H1 (cell line): ENCODE results near the gene TMBIM1. TPM values are rescaled to one million over a fixed set of nuclear protein-coding genes. Genes with fewer than 3 reads are reported as not detected.
A peak's percentile ranks its signal among the peaks of the same experiment; 100 is the strongest.

Experiments
- CTCF ChIA-PET: fragments of 300-600 bp; sonication (Branson Sonifier 250); formaldehyde crosslinking; loops from one replicate; lab custom pipeline; 2021; ENCODE audit not compliant: partially characterized antibody; lab: Charles Lee
- POLR2A ChIA-PET: fragments of 300-600 bp; sonication (Branson Sonifier 250); formaldehyde crosslinking; loops from one replicate; lab custom pipeline; 2021; ENCODE audit warnings: inconsistent platforms; ENCODE audit not compliant: partially characterized antibody; lab: Charles Lee
- DNase-seq, 2 experiments: peaks; one replicate each; pipeline versions ENCODE4 v3.0.0 to v3.0.0-alpha.2; 2010 to 2022; ENCODE audit warnings: low spot score in 2 of 2, low read depth in 1 of 2, mixed read lengths in 1 of 2
- FAIRE-seq: peaks from 2 replicates; lab custom pipeline; 2011; peaks lifted over from hg19 to GRCh38; lab: Jason Lieb, UNC
- H2AFZ ChIP-seq: 2 replicates; pipeline ENCODE4 v1.8.1; 2012; ENCODE audit warnings: low read length, inconsistent platforms
- H2AK5ac ChIP-seq: 2 replicates; pipeline ENCODE4 v1.6.1; 2013; ENCODE audit warnings: low read depth, low read length
- H2BK120ac ChIP-seq: replicated peaks from 2 replicates; pipeline ENCODE3; 2013; ENCODE audit warnings: low read depth, low read length, inconsistent platforms
- H2BK12ac ChIP-seq: 2 replicates; pipeline ENCODE4 v1.6.1; 2013; ENCODE audit warnings: low read depth, low read length
- H2BK15ac ChIP-seq: 2 replicates; pipeline ENCODE4 v1.6.1; 2013; ENCODE audit warnings: low read length
- H2BK20ac ChIP-seq: 2 replicates; pipeline ENCODE4 v1.6.1; 2013; ENCODE audit warnings: low read length
- H2BK5ac ChIP-seq: 2 replicates; pipeline ENCODE4 v1.6.1; 2013; ENCODE audit warnings: low read depth, low read length
- H3K14ac ChIP-seq: 2 replicates; pipeline ENCODE4 v1.6.1; 2013; ENCODE audit warnings: inconsistent platforms; ENCODE audit not compliant: insufficient read length
- H3K18ac ChIP-seq: 2 replicates; pipeline ENCODE4 v1.6.1; 2013; ENCODE audit warnings: low read length; ENCODE audit errors: extremely low read depth
- H3K23ac ChIP-seq: 2 replicates; pipeline ENCODE4 v1.6.1; 2013; ENCODE audit warnings: inconsistent platforms; ENCODE audit not compliant: insufficient read length
- H3K23me2 ChIP-seq: 2 replicates; pipeline ENCODE4 v1.6.1; 2013; ENCODE audit warnings: low read depth, low read length
- H3K27ac ChIP-seq: 2 replicates; pipeline ENCODE4 v1.6.1; 2011; ENCODE audit warnings: low read depth, low read length, inconsistent platforms
- H3K27me3 ChIP-seq, 4 experiments: replicated peaks in 1 of 4; 1 replicate in 1 of 4; 2 replicates in 3 of 4; pipeline versions ENCODE4 v1.6.1 to v1.8.1; 2011 to 2013; ENCODE audit warnings: low read length in 3 of 4, mild to moderate bottlenecking in 3 of 4, inconsistent platforms in 2 of 4, mixed read lengths in 2 of 4, moderate library complexity in 1 of 4; ENCODE audit not compliant: control insufficient read depth in 3 of 4, insufficient read depth in 3 of 4; ENCODE audit errors: extremely low read depth in 1 of 4
- H3K36me3 ChIP-seq, 4 experiments: 2 replicates each; pipeline versions ENCODE4 v1.6.1 to v1.8.1; 2011 to 2013; ENCODE audit warnings: mild to moderate bottlenecking in 4 of 4, low read length in 3 of 4, moderate library complexity in 2 of 4, control low read depth in 1 of 4, inconsistent platforms in 1 of 4; ENCODE audit not compliant: insufficient read depth in 4 of 4, control insufficient read depth in 2 of 4
- H3K4ac ChIP-seq: replicated peaks from 2 replicates; pipeline ENCODE3; 2013; ENCODE audit warnings: low read length, low read depth, mixed read lengths, inconsistent platforms; ENCODE audit not compliant: insufficient read length
- H3K4me1 ChIP-seq, 4 experiments: replicated peaks in 1 of 4; 1 replicate in 1 of 4; 2 replicates in 3 of 4; pipeline versions ENCODE4 v1.6.1 to v1.8.1; 2011 to 2013; ENCODE audit warnings: low read length in 3 of 4, inconsistent platforms in 2 of 4, mixed read lengths in 1 of 4; ENCODE audit not compliant: insufficient read depth in 4 of 4, control insufficient read depth in 3 of 4
- H3K4me2 ChIP-seq, 2 experiments: 2 replicates each; pipeline versions ENCODE4 v1.6.1 to v1.8.1; 2011 to 2013; ENCODE audit warnings: low read depth in 2 of 2, low read length in 2 of 2, control low read depth in 1 of 2, inconsistent platforms in 1 of 2, mild to moderate bottlenecking in 1 of 2; ENCODE audit not compliant: insufficient read depth in 1 of 2
- H3K4me3 ChIP-seq, 4 experiments: fragments of 200-600, 300-600 bp in 1 of 4; sonication (generic), shearing (Covaris generic), sonication (Bioruptor Twin) in 1 of 4; 2 replicates each; pipeline versions ENCODE4 v1.5.1 to v1.8.1; 2011 to 2016; ENCODE audit warnings: low read length in 4 of 4, low read depth in 3 of 4, control low read depth in 2 of 4, inconsistent platforms in 2 of 4, mild to moderate bottlenecking in 2 of 4, mixed read lengths in 1 of 4, moderate library complexity in 1 of 4; ENCODE audit not compliant: insufficient read depth in 2 of 4; ENCODE audit errors: extremely low read depth in 1 of 4
- H3K56ac ChIP-seq: replicated peaks from 2 replicates; pipeline ENCODE3; 2013; ENCODE audit warnings: low read depth, mild to moderate bottlenecking, mixed read lengths, low read length, inconsistent platforms; ENCODE audit not compliant: insufficient read length
- H3K79me1 ChIP-seq: 2 replicates; pipeline ENCODE4 v1.6.1; 2013; ENCODE audit warnings: low read depth, low read length, control low read depth
- H3K79me2 ChIP-seq, 2 experiments: 2 replicates each; pipeline versions ENCODE4 v1.6.1 to v1.8.1; 2012 to 2013; ENCODE audit warnings: low read length in 2 of 2, mild to moderate bottlenecking in 2 of 2, inconsistent platforms in 1 of 2; ENCODE audit not compliant: insufficient read depth in 2 of 2, control insufficient read depth in 1 of 2
- H3K9ac ChIP-seq, 4 experiments: replicated peaks in 1 of 4; 1 replicate in 1 of 4; 2 replicates in 3 of 4; pipeline versions ENCODE4 v1.6.1 to v1.8.1; 2011 to 2013; ENCODE audit warnings: low read depth in 3 of 4, low read length in 3 of 4, control low read depth in 2 of 4, mild to moderate bottlenecking in 2 of 4, moderate library complexity in 2 of 4, inconsistent platforms in 1 of 4; ENCODE audit errors: extremely low read depth in 1 of 4
- H3K9me3 ChIP-seq, 2 experiments: 2 replicates each; pipeline versions ENCODE4 v1.6.1 to v1.8.1; 2012 to 2013; ENCODE audit warnings: mild to moderate bottlenecking in 2 of 2, moderate library complexity in 2 of 2, control low read depth in 1 of 2, inconsistent platforms in 1 of 2, low read depth in 1 of 2, low read length in 1 of 2, mixed read lengths in 1 of 2; ENCODE audit not compliant: insufficient read depth in 2 of 2
- H4K20me1 ChIP-seq, 2 experiments: replicated peaks in 1 of 2; 2 replicates each; pipeline versions ENCODE3 to v1.8.1; 2011 to 2013; ENCODE audit warnings: inconsistent platforms in 2 of 2, low read length in 2 of 2, mild to moderate bottlenecking in 1 of 2; ENCODE audit not compliant: insufficient read depth in 2 of 2, control insufficient read depth in 1 of 2
- H4K5ac ChIP-seq: 2 replicates; pipeline ENCODE4 v1.6.1; 2013; ENCODE audit warnings: low read length, low read depth, mixed read lengths, inconsistent platforms; ENCODE audit not compliant: insufficient read length
- H4K8ac ChIP-seq: 2 replicates; pipeline ENCODE4 v1.8.0; 2013; ENCODE audit warnings: mild to moderate bottlenecking, moderate library complexity, low read length, inconsistent platforms; ENCODE audit not compliant: insufficient read depth; ENCODE audit errors: extremely low read depth
- H4K91ac ChIP-seq: replicated peaks from 2 replicates; pipeline ENCODE3; 2013; ENCODE audit warnings: low read length, mixed read lengths, inconsistent platforms; ENCODE audit not compliant: insufficient read length
- BACH1 ChIP-seq: IDR thresholded peaks from 2 replicates; pipeline ENCODE4 v1.6.1; 2012; ENCODE audit warnings: low read length, improper control_type of control experiment
- CEBPB ChIP-seq: IDR thresholded peaks from 2 replicates; pipeline ENCODE4 v1.6.1; 2012; ENCODE audit warnings: low read depth, low read length
- KDM5A ChIP-seq: fragments of 200-600 bp; IDR thresholded peaks from 2 replicates; pipeline ENCODE4 v1.7.1; 2012; ENCODE audit warnings: mild to moderate bottlenecking, low read length, inconsistent platforms, mixed read lengths
- NRF1 ChIP-seq: IDR thresholded peaks from 2 replicates; pipeline ENCODE4 v1.6.1; 2011; ENCODE audit warnings: mild to moderate bottlenecking, low read depth, low read length, improper control_type of control experiment
- RNF2 ChIP-seq: fragments of 200-900, 300-1000 bp; sonication (generic); IDR thresholded peaks from 2 replicates; pipeline ENCODE4 v1.7.1; 2016; ENCODE audit warnings: borderline replicate concordance, low read depth, mild to moderate bottlenecking, antibody characterized with exemption, low read length; ENCODE audit not compliant: poor library complexity, severe bottlenecking; ENCODE audit errors: missing control alignments
- WGBS, 2 experiments: shearing (Covaris generic) in 1 of 2; methylation state at CpG; one replicate each; pipeline versions ENCODE4 v1.1.6 to v1.1.7; 2013 to 2015; ENCODE audit warnings: low lambda C conversion rate in 2 of 2, mixed read lengths in 2 of 2, inconsistent platforms in 1 of 2, low coverage in 1 of 2, missing lambda C conversion rate in 1 of 2; ENCODE audit not compliant: insufficient replicate concordance in 2 of 2, insufficient coverage in 1 of 2, insufficient read length in 1 of 2; ENCODE audit errors: extremely low coverage in 1 of 2, missing lambda C conversion rate in 1 of 2; 5-methylcytosine and 5-hydroxymethylcytosine counted together
- polyA plus RNA-seq, 7 experiments: library from polyadenylated mRNA; depleted of rRNA in 3 of 7; stranded (reverse) in 5 of 7; unstranded in 2 of 7; fragments of >200 nt in 5 of 7; fragments of 200-250 nt in 2 of 7; gene quantifications; 1 replicate in 5 of 7; 2 replicates in 1 of 7; 4 replicates in 1 of 7; pipeline versions ENCODE4 v1.2.1 to v1.2.3, GENCODE V29; 2011 to 2013; ENCODE audit warnings: missing spikeins in 2 of 7, mixed read lengths in 2 of 7
- total RNA-seq: library from RNA; stranded (reverse); fragmentation: NEBNext Ultra II Directional; extraction: Animal tissue kit (Norgen Biotek cat#: 25700); gene quantifications from 2 replicates; pipeline ENCODE4 v1.2.1, GENCODE V29; 2021
- TF ChIP-seq, protein P1 (sequence below), 3 experiments: IDR thresholded peaks; 1 replicate in 2 of 3; 2 replicates in 1 of 3; pipeline versions ENCODE4 v1.5.1 to v1.6.1; 2011; ENCODE audit warnings: low read length in 3 of 3, mild to moderate bottlenecking in 3 of 3, inconsistent platforms in 2 of 3, low read depth in 1 of 3, moderate library complexity in 1 of 3; ENCODE audit not compliant: insufficient read depth in 1 of 3; ENCODE audit errors: control extremely low read depth in 1 of 3

The TMBIM1 gene
- total and polyA plus RNA-seq, 2 of the 8 experiments (the other 6 are each of a cell fraction or from before 2014, with no cell fraction given): 22.1 to 36.8 TPM

DNA sequence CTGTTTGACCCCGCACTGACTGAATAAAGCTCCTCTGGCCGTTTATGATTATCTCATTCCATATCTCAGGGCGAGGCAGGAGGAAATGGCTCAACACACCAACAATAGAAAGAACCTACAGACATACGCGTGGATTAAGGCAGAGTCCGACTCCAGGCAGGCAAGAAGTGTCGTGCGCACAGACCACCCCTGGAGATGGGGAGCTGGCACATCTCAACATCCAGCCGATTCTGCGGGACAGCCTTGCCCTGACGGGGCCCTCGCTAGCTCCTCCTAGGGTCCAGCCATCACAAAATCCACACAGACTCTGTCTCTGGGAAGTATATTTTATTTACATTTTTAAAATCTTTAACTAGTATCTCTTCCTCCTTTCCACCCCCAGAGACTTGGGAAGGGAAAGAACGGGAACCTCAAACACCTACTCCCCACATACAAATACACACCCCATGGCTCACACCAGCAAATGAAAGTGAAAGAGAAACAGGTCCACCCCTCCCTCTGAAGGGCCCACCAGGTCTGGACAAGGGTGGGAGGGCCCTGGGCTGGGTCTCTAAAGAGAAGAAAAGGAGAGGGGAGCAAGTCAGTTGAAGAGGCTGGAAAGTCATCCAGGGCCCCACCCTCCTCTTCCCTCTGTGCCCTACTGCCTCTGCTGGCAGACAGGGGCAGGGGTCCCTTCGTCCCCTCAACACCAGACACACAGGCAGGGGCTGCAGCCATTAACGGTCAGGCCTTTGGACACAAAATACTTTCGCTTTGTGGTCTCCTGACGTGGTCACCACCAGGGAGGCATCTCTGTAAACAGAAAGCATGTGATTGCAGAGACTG, 28.3 kb downstream of the TMBIM1 start:
- Histone ChIP-seq H3K14ac (no peak overlapping the region), H3K79me2 (peaks cover 0 to 2% of the 10 kb centered on the region in 2 experiments; a peak in 2 of 4 replicates), H3K23ac (no peak overlapping the region), H2BK5ac (no peak overlapping the region), H3K79me1 (peaks cover under 1% of the 10 kb centered on the region; the same call in 1 of the 2 replicates), H3K9me3 (no peaks in the 10 kb centered on the region), H4K20me1 (peaks cover 0 to 14% of the 10 kb centered on the region in 2 experiments), H3K27me3 (no peaks in the 10 kb centered on the region), H4K5ac (no peak overlapping the region), H2BK15ac (no peak overlapping the region), H3K36me3 (peaks cover 15 to 40% (median 20%) of the 10 kb centered on the region in 4 experiments; a peak in 7 of 8 replicates), H3K27ac (no peak overlapping the region; the same call in 1 of the 2 replicates), H3K4me3 (no peak overlapping the region), H2BK12ac (no peak overlapping the region), H3K9ac (no peak overlapping the region), H3K23me2 (peaks cover under 1% of the 10 kb centered on the region), H3K18ac (no peak overlapping the region), H4K91ac (no peak overlapping the region), H2AFZ (no peak overlapping the region), H2BK20ac (no peak overlapping the region), H3K56ac (no peak overlapping the region), H2AK5ac (no peak overlapping the region), H2BK120ac (no peak overlapping the region), H4K8ac (no peak overlapping the region), H3K4me2 (no peak overlapping the region), H3K4ac (no peak overlapping the region), H3K4me1 (peaks cover 3 to 23% (median 16%) of the 10 kb centered on the region in 4 experiments)
- 88% methylated on average over 16 of the region's 17 CpGs; no CpG with 5 or more reads in 1 of the 2 experiments for WGBS, 2 experiments
- FAIRE-seq: no peak
- TF ChIP-seq, protein P1, sequence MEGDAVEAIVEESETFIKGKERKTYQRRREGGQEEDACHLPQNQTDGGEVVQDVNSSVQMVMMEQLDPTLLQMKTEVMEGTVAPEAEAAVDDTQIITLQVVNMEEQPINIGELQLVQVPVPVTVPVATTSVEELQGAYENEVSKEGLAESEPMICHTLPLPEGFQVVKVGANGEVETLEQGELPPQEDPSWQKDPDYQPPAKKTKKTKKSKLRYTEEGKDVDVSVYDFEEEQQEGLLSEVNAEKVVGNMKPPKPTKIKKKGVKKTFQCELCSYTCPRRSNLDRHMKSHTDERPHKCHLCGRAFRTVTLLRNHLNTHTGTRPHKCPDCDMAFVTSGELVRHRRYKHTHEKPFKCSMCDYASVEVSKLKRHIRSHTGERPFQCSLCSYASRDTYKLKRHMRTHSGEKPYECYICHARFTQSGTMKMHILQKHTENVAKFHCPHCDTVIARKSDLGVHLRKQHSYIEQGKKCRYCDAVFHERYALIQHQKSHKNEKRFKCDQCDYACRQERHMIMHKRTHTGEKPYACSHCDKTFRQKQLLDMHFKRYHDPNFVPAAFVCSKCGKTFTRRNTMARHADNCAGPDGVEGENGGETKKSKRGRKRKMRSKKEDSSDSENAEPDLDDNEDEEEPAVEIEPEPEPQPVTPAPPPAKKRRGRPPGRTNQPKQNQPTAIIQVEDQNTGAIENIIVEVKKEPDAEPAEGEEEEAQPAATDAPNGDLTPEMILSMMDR (IDR thresholded peaks at IDR 0.05; ENCODE audit: control extremely low read depth in 1 of 3, insufficient read depth in 1 of 3, low read depth in 1 of 3, low read length in 3 of 3): peak in 2 of 3 experiments; percentile 15 to 20; a peak in 2 of 4 replicates
- no peak for TF ChIP-seq BACH1
- TF ChIP-seq RNF2: no peak
- TF ChIP-seq CEBPB: no peak
- TF ChIP-seq KDM5A: no peak
- no peak for TF ChIP-seq NRF1
- ChIA-PET CTCF (interaction anchor here (0.9 to 9.0 kb wide), 7 partner anchors 10 to 121 kb away, joined by 3 to 81 read pairs (median 4); partner anchors contain the start of genes AAMP and PNKD), POLR2A (interaction anchor here (0.7 to 1.1 kb wide), 3 partner anchors 8 to 60 kb away, joined by 3 to 5 read pairs (median 3); no protein-coding TSS in a partner anchor)
- DNase-seq: no peak
